CD14-positive monocyte (primary cell): ENCODE measurements around the gene FCSK. TPM values are rescaled to one million over a fixed set of nuclear protein-coding genes. Genes with fewer than 3 reads are reported as not detected.

Source experiments
- DNase-seq, 3 donors: peaks; one replicate each; pipeline ENCODE4 v3.0.0-alpha.2; 2011 to 2022
- H2AFZ ChIP-seq: 2 replicates; pipeline ENCODE4 v1.6.0; 2012; ENCODE audit warnings: mild to moderate bottlenecking, low read depth, low read length, inconsistent platforms; ENCODE audit not compliant: insufficient read depth, poor library complexity, severe bottlenecking
- H3K27ac ChIP-seq, 2 donors: 1 replicate in 1 of 2; 2 replicates in 1 of 2; pipeline ENCODE4 v1.5.1; 2012 to 2013; ENCODE audit warnings: low read length in 2 of 2, control low read depth in 1 of 2, inconsistent platforms in 1 of 2, low read depth in 1 of 2, mild to moderate bottlenecking in 1 of 2
- H3K27me3 ChIP-seq, 2 donors: one replicate each; pipeline versions ENCODE4 v1.6.0 to v1.6.1; 2011 to 2013; ENCODE audit warnings: low read length in 2 of 2; ENCODE audit not compliant: control insufficient read depth in 2 of 2, insufficient read depth in 2 of 2
- H3K36me3 ChIP-seq, 2 donors: replicated peaks in 1 of 2; 1 replicate in 1 of 2; 2 replicates in 1 of 2; pipeline versions ENCODE4 v1.5.1 to v1.6.1; 2012 to 2013; ENCODE audit warnings: low read length in 2 of 2, control low read depth in 1 of 2, inconsistent platforms in 1 of 2, mild to moderate bottlenecking in 1 of 2; ENCODE audit not compliant: insufficient read depth in 2 of 2, control insufficient read depth in 1 of 2
- H3K4me1 ChIP-seq, 2 donors: 1 replicate in 1 of 2; 2 replicates in 1 of 2; pipeline versions ENCODE4 v1.5.1 to v1.6.1; 2012 to 2013; ENCODE audit warnings: low read length in 2 of 2, control low read depth in 1 of 2, inconsistent platforms in 1 of 2, mild to moderate bottlenecking in 1 of 2, moderate library complexity in 1 of 2; ENCODE audit not compliant: insufficient read depth in 2 of 2, control insufficient read depth in 1 of 2
- H3K4me2 ChIP-seq: replicated peaks from 2 replicates; pipeline ENCODE3; 2012; ENCODE audit warnings: low read length, moderate library complexity, mild to moderate bottlenecking; ENCODE audit not compliant: poor library complexity, severe bottlenecking; ENCODE audit errors: extremely low read depth
- H3K4me3 ChIP-seq, 3 experiments: fragments of 200-600 bp in 1 of 3; sonication (generic) in 1 of 3; replicated peaks in 1 of 3; 1 replicate in 2 of 3; 2 replicates in 1 of 3; pipeline ENCODE4 v1.5.1; 2011 to 2013; ENCODE audit warnings: low read length in 3 of 3, mild to moderate bottlenecking in 3 of 3, control low read depth in 2 of 3, low read depth in 2 of 3, inconsistent platforms in 1 of 3, moderate library complexity in 1 of 3
- H3K79me2 ChIP-seq: 2 replicates; pipeline ENCODE4 v1.6.0; 2012; ENCODE audit warnings: mild to moderate bottlenecking, control low read depth, inconsistent platforms, low read length, moderate library complexity; ENCODE audit not compliant: insufficient read depth
- H3K9ac ChIP-seq: 2 replicates; pipeline ENCODE4 v1.6.0; 2017; ENCODE audit warnings: low read length, mild to moderate bottlenecking; ENCODE audit not compliant: insufficient read depth, poor library complexity, severe bottlenecking
- H3K9me3 ChIP-seq, 2 donors: replicated peaks in 1 of 2; 1 replicate in 1 of 2; 2 replicates in 1 of 2; pipeline versions ENCODE4 v1.5.1 to v1.6.1; 2012 to 2013; ENCODE audit warnings: low read length in 2 of 2, control low read depth in 1 of 2; ENCODE audit not compliant: control insufficient read depth in 1 of 2, insufficient read depth in 1 of 2
- H4K20me1 ChIP-seq: 2 replicates; pipeline ENCODE4 v1.6.0; 2012; ENCODE audit warnings: mild to moderate bottlenecking, low read length, control low read depth, moderate library complexity; ENCODE audit not compliant: insufficient read depth
- H3K27ac Mint-ChIP-seq, 7 donors: one replicate each; pipeline ENCODE4 v1.8.0; 2020; ENCODE audit warnings: mild to moderate bottlenecking in 7 of 7, mixed read lengths in 7 of 7, moderate library complexity in 6 of 7, inconsistent platforms in 2 of 7
- H3K27me3 Mint-ChIP-seq, 3 donors: one replicate each; pipeline ENCODE4 v1.8.0; 2021 to 2022; ENCODE audit warnings: low read depth in 3 of 3, mild to moderate bottlenecking in 3 of 3, mixed read lengths in 3 of 3, moderate library complexity in 3 of 3, inconsistent platforms in 1 of 3
- H3K36me3 Mint-ChIP-seq, 2 donors: one replicate each; pipeline ENCODE4 v1.8.0; 2020; ENCODE audit warnings: mixed read lengths in 2 of 2, inconsistent platforms in 1 of 2, mild to moderate bottlenecking in 1 of 2
- H3K4me1 Mint-ChIP-seq: one replicate; pipeline ENCODE4 v1.8.0; 2020; ENCODE audit warnings: mild to moderate bottlenecking, mixed read lengths
- H3K4me3 Mint-ChIP-seq, 2 donors: one replicate each; pipeline ENCODE4 v1.8.0; 2020; ENCODE audit warnings: mild to moderate bottlenecking in 2 of 2, mixed read lengths in 2 of 2, moderate library complexity in 1 of 2
- H3K9me3 Mint-ChIP-seq, 7 donors: one replicate each; pipeline ENCODE4 v1.8.0; 2020 to 2022; ENCODE audit warnings: mixed read lengths in 7 of 7, mild to moderate bottlenecking in 6 of 7, moderate library complexity in 6 of 7, inconsistent platforms in 2 of 7
- WGBS: methylation state at CpG from one replicate; pipeline ENCODE4 v1.1.5; 2013; ENCODE audit warnings: missing lambda C conversion rate; ENCODE audit not compliant: insufficient coverage; 5-methylcytosine and 5-hydroxymethylcytosine counted together
- intact Hi-C, 2 donors: fragments of 100-400 bp; cut with micrococcal nuclease; formaldehyde crosslinking; loops; one replicate each; pipeline versions ENCODE4 v1.15.0 to v1.15.1; 2023
- polyA plus RNA-seq, 3 donors: library from polyadenylated mRNA; depleted of rRNA in 1 of 3; unstranded in 2 of 3; stranded (reverse) in 1 of 3; fragments of 300-500 nt in 2 of 3; fragments of >200 nt in 1 of 3; fragmentation: Illumina TruSeq in 2 of 3; gene quantifications; 1 replicate in 2 of 3; 2 replicates in 1 of 3; pipeline ENCODE4 v1.2.3, GENCODE V29; 2012 to 2021
- TF ChIP-seq, protein P1 (sequence below): fragments of 200-600 bp; IDR thresholded peaks from one replicate; pipeline ENCODE4 v1.8.0; 2022; ENCODE audit warnings: antibody characterized with exemption, mild to moderate bottlenecking

Gene FCSK
- polyA plus RNA-seq, 3 donors, result 4.2 to 19.0 (median 6.4) TPM

DNA sequence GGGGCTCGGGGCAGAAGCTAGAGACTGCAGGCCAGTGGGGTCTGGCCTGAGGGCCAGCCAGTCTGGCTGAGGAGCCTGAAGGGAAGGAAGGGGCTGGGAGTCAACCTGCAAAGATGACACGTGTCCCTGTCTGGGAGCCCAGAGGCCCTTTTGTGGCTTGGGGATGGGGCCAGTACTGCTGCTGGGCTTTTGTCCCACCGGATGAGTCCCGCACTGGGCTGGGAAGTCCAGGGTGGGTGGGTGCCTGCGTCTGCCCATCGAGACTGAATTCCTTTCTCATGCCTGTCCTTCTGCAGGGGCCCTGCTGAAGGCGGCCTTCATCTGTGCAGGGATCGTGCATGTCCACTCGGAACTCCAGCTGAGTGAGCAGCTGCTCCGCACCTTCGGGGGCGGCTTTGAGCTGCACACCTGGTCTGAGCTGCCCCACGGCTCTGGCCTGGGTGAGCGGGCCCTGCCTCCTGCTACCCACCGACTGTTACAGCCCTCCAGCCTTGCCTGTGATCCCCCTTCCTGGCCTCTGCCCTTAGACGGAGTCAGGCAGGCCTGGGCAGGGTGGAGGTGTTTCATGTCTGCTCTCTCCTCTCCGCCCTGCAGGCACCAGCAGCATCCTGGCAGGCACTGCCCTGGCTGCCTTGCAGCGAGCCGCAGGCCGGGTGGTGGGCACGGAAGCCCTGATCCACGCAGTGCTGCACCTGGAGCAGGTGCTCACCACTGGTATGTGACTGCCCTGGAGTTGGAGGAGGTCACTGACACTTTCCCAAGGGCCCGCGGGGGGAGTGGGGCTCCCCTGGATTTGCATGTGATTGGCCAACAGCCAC is 20.9 kb downstream of the FCSK start:
- Mint-ChIP-seq H3K4me3 (no peak overlapping the region), H3K27ac (peak overlapping the region in 1 of 7 donors; percentile 25), H3K9me3 (no peaks in the 10 kb centered on the region), H3K36me3 (peaks cover 29 to 66% of the 10 kb centered on the region in 2 donors), H3K27me3 (no peaks in the 10 kb centered on the region), H3K4me1 (peaks cover 23% of the 10 kb centered on the region)
- Histone ChIP-seq H3K4me2 (no peak overlapping the region), H3K79me2 (no peaks in the 10 kb centered on the region), H3K9me3 (no peaks in the 10 kb centered on the region), H3K36me3 (peaks cover 38 to 62% of the 10 kb centered on the region in 2 donors), H3K9ac (no peak overlapping the region), H3K27ac (no peak overlapping the region), H3K4me3 (no peak overlapping the region), H3K4me1 (peaks cover 13 to 14% of the 10 kb centered on the region in 2 donors), H4K20me1 (no peaks in the 10 kb centered on the region), H2AFZ (no peak overlapping the region), H3K27me3 (no peaks in the 10 kb centered on the region)
- intact Hi-C loops, result no loop called here
- WGBS, result 97% methylated on average over 19 of the region's 24 CpGs
- no peak for DNase-seq
- TF ChIP-seq, protein P1, sequence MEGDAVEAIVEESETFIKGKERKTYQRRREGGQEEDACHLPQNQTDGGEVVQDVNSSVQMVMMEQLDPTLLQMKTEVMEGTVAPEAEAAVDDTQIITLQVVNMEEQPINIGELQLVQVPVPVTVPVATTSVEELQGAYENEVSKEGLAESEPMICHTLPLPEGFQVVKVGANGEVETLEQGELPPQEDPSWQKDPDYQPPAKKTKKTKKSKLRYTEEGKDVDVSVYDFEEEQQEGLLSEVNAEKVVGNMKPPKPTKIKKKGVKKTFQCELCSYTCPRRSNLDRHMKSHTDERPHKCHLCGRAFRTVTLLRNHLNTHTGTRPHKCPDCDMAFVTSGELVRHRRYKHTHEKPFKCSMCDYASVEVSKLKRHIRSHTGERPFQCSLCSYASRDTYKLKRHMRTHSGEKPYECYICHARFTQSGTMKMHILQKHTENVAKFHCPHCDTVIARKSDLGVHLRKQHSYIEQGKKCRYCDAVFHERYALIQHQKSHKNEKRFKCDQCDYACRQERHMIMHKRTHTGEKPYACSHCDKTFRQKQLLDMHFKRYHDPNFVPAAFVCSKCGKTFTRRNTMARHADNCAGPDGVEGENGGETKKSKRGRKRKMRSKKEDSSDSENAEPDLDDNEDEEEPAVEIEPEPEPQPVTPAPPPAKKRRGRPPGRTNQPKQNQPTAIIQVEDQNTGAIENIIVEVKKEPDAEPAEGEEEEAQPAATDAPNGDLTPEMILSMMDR, result no peak

DNA sequence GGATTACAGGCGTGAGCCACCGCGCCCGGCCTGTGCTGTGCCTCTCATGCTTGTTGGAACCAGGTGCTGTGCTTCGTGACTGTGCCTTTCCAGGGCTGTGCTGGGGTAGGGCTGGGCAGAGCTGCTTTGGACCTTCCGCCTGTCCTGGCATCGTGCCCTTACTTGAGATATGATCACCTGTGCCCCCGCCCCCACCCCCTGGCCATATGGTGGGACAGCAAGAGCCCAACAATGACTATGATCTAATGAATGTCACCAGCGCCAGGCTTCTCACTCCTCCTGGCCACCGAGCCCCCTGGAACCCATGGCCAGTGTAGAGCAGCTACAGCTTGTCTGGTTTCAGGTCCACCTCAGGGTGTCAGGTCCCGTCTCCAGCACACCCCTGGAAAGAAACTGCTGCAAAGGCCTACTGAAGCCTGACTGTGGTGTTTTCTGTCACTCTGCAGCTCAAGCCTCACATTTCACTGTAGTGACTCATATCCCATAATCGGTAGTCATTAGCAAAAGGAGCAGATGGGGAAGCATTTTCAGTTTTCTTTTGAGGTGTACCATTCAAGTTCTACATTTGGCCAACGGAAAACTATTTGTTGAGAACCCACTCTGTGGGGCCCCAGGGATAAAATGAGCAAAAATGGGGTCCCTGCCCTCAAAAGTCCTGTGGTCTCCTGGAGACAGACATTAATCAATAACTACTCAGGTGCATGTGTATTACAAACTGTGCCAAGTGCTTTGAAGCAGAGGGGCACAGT is 22.1 kb downstream of the FCSK start:
- no peak overlapping the region for H3K9ac ChIP-seq
- no peak overlapping the region for H3K4me3 Mint-ChIP-seq
- H3K27ac ChIP-seq, result no peak overlapping the region
- peak overlapping the region in 1 of 7 donors; percentile 66 for H3K27ac Mint-ChIP-seq
- peaks cover 17% of the 10 kb centered on the region for H3K4me1 Mint-ChIP-seq
- H3K4me1 ChIP-seq, result peaks cover 6% of the 10 kb centered on the region in 2 donors
- H3K36me3 ChIP-seq, result peaks cover 50 to 74% of the 10 kb centered on the region in 2 donors
- TF ChIP-seq, protein P1, result no peak
- peaks cover 40 to 73% of the 10 kb centered on the region in 2 donors for H3K36me3 Mint-ChIP-seq
- H2AFZ ChIP-seq, result no peak overlapping the region
- no peaks in the 10 kb centered on the region for H3K27me3 ChIP-seq
- WGBS, result 94% methylated on average over 12 of the region's 13 CpGs
- H3K27me3 Mint-ChIP-seq, result no peaks in the 10 kb centered on the region
- H3K9me3 Mint-ChIP-seq, result no peaks in the 10 kb centered on the region
- no peak for DNase-seq
- H3K4me2 ChIP-seq, result no peak overlapping the region
- no peak overlapping the region for H3K4me3 ChIP-seq
- intact Hi-C loops, result no loop called here
- no peaks in the 10 kb centered on the region for H3K9me3 ChIP-seq
- no peaks in the 10 kb centered on the region for H3K79me2 ChIP-seq
- no peaks in the 10 kb centered on the region for H4K20me1 ChIP-seq
